Ramos (cell line): ENCODE data around the gene YBX2.
"Not testable (repeated sequence)": the region's sequence is repeated elsewhere in the genome, so short reads cannot be mapped to it uniquely, and the experiment has no call there.

Experiments
- in situ Hi-C: fragments of 300-500 bp; cut with MboI; formaldehyde crosslinking; loops from one replicate; pipeline ENCODE4 v1.14.3; 2022; ENCODE audit warnings: low sequenced_read_pairs; ENCODE audit not compliant: unreplicated experiment

Gene YBX2

DNA sequence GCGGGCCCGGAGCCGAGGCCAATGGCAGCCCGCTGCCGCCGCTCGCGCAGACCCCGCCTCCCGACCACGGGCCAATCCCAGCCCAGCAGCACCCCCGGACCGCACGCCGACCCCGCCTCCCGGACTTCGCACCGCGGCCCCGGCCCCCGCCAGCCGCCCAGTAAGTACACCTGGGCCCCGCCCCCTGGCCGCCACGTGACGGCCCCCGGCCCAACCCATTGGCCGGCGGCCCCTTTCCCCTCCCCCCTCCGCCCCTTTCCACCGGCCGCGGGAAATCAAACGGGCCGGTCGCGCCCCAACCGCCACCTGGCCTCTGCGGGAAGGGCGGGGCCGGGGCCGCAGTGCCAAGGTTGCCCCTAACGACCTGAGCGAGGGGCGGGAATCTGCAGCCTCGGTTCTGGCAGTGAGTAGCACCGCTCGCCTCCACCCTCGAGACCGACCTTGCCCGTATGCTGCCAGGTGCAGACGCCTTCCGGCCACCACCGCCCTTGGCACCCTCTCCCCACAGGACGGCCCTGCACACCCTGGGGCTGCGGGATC lies at the start of gene YBX2:
YBX2 (minus strand) TSS at position 26 of the 540 bp plus-strand sequence. CDS start 139 bp downstream, outside the sequence.
- in situ Hi-C loops: no loop called here

DNA sequence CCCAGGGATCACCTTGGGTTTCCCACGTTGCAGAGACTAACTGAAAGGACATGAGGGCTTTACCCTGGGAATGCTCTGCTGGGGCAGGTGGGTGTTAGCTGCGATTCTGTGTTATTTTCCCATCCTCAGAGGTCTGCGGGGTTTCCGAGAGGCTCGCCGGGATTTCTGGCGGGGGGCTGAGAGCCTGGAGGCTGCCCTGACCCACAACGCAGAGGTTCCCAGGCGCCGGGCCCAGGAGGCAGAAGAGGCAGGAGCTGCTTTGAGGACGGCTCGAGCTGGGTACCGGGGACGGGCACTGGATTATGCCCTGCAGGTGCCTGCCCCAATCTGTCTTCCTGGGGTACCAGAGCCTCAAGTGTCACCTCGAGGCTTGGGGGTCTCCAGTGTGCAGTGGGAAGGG lies 48.8 kb upstream of the YBX2 start:
- in situ Hi-C loops: loop anchor here (10.0 kb wide), 1 partner anchor 68 kb away; no protein-coding TSS in a partner anchor

DNA sequence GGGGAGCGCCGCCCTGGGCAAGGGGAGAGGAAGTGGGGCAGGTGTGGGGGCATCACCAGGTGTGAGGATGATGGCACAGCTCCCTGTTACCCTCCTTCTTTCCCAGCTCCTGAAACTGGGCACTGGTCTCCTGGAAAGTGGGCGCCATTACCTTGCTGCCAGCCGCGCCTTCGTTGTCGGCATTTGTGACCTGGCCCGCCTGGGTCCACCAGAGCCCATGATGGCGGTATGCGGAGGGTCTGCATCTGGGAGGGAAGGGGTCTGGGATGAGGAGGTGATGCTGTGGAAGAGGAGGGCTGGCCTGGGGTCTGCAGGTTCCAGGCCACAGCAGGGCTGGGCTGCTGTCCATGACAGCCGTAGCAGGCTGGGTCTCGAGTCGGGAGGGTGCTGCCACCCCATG lies 47.4 kb upstream of the YBX2 start:
- in situ Hi-C loops: loop anchor here (10.0 kb wide), 1 partner anchor 67 kb away; no protein-coding TSS in a partner anchor

DNA sequence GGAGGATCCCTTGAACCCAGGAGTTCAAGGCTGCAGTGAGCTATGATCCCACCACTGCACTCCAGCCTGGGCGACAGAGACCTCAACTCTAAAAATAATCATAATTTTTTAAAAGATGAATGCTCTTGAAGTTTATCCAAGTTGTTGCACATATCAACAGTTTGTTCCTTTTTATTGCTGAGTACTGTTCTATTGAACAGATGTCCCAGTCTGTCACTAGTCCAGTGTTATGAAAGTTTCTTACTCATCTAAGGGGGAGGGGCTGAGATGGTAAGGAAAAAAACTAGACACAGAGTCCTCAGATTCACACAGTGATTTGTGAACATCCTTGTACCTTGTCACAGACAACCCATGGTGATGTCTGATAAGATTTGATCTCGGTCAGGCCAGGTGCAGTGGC lies 45.7 kb upstream of the YBX2 start:
- in situ Hi-C loops: loop anchor here (10.0 kb wide), 1 partner anchor 65 kb away; no protein-coding TSS in a partner anchor

DNA sequence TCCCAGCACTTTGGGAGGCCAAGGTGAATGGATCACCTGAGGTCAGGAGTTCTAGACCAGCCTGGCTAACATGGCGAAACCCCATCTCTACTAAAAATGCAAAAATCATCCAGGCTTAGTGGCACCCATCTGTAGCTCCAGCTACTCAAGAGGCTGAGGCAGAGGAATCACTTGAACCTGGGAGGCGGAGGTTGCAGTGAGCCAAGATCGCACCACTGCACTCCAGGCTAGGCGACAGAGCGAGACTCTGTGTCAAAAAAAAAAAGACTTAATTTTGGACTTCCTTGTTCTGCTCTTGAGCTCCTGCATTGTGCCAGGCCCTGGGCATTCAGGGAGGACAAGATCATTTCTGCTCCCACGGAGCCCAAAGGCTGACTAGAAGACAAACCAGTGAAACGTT lies 43.2 kb upstream of the YBX2 start:
- in situ Hi-C loops: not testable (repeated sequence)

DNA sequence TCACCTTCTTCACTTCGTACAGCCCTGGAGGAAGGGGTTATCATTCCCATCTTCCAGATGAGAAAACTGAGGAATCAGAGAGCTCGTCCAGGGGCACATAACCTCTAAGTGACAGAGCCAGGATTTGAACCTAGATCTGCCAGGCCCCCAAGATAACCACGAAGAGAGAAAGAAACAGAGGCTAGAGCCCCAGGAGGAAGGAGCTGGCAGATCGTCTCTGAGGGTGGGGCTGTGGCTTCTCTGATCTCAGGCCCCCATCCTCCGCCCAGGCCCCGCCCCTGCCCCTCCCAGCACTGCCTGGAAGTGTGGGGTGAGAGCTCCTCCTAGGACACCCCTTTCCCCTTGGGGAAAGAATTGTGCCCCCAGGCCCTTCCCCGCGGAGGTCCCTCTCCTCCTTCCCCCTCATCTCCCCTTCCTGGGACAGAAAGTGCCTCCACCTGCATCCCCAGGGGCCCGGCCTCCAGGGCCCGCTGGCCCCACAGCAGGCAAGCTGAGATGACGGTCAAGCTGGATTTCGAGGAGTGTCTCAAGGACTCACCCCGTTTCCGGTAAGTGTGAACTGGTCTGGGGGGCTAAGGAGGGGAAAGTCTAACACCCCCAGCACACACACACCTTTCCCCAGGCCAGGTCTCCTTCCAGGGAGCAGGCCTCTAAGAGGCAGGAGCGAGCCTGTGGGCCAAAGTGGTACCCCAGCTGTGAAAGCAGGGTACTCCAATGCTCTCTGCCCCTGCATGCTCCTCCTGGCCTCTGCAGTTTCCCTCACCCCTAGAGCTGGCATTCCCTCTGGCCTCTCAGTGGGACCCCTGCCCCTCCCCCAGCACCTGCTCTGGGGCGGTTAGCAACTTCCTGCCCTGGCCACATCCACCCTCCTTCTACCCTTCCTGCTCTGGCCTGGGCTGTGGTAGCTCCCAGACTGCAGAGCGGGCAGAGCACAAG lies 42.1 kb upstream of the YBX2 start, which contains the start of gene ACAP1:
ACAP1 (plus strand) TSS at position 290 of the 936 bp plus-strand sequence; CDS start at position 496, 206 bp downstream.
- in situ Hi-C loops: no loop called here

DNA sequence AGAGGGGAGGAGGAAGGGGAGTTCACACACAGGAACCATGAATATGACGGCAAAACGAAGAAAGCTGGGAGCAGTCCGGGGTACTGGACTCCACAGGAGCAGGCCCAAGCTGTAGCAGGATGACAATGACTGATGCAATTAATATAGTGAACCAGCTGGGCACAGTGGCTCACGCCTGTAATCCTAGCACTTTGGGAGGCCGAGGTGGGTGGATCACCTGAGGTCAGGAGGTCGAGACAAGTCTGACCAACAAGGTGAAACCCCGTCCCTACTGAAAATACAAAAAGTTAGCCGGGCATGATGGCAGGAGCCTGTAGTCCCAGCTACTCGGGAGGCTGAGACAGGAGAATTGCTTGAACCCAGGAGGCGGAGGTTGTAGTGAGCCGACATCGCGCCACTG lies 41.3 kb upstream of the YBX2 start:
- in situ Hi-C loops: not testable (repeated sequence)

DNA sequence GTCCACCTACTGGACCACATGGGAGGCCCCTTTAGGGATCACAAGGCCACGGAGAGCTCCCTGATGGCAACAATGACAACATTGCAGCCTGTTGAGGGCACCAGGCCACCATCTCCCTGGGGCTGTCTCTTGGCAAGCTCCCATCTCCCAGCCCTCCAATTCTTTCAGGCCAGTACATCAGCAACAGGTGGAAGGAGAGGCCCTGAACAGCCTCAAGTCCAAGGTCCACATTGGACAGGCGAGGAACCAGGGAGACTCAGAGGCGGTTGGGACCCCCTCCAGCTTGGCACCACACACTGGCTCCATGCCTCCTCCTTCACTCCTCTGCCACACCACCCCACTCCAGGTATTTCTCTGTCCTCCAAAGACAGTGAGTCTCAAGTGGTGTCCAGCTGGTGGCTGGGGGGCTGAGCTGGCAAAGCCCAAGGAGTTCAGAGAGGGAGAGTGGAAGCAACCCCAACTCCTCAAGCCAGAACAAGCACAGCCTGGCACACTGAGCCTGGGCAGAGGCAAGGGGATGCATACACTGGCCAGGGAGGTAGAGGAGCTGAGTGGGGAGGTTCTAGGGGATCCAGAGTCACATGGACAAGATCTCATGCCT lies 40.6 kb upstream of the YBX2 start:
- in situ Hi-C loops: no loop called here

DNA sequence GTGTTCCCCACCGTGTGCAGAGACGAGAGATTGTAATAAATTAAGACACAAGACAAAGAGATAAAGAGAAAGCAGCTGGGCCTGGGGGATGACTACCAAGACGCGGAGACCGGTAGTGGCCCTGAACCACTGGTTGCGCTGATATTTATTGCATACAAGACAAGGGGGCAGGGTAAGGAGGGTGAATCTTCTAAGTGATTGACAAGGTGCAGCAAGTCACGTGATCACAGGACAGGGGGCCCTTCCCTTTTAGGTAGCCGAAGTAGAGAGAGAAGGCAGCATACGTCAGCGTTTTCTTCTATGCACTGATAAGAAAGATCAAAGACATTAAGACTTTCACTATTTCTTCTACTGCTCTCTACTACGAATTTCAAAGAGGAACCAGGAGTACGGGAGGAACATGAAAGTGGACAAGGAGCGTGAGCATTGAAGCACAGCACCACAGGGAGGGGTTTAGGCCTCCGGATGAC lies 38.2 kb upstream of the YBX2 start:
- in situ Hi-C loops: not testable (repeated sequence)

DNA sequence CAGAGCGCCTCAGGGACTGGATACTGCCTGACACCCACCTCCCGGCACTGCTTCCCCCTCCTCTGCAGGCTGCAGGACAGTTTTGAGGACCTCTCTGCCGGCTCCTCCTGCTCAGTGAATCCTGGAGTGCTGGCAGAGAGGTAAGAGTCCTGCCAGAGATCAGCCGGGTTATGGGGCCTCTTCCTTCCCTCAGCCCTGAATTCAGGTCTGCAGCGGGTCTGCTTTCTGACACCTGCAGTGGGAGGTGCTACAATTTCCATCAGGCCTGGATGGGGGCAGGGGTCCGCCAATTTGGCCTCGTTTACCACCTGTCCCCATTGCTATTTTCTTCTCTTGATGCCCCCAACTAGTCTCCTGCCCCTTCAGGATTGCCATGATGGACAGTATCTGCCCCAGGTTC lies 37.7 kb upstream of the YBX2 start:
- in situ Hi-C loops: no loop called here

DNA sequence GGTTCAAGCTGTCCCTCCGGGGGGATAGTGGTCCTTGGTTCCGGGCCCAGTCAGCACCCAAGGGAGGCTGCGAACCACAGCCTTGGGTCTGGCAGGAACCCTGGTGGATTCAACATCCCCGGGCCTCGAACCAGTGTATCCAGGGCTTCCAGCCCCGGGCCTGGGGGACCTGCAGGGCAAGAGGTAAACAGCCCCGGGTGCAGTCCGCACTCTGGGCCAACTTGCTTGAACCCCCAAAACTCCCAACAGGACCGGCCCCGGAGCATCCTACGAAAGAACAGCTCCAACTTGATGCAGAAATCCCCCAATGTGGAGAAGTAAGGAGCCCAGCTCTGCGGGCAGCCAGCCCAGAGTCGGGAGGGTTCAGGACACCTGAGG lies 36.2 kb upstream of the YBX2 start:
- in situ Hi-C loops: no loop called here

DNA sequence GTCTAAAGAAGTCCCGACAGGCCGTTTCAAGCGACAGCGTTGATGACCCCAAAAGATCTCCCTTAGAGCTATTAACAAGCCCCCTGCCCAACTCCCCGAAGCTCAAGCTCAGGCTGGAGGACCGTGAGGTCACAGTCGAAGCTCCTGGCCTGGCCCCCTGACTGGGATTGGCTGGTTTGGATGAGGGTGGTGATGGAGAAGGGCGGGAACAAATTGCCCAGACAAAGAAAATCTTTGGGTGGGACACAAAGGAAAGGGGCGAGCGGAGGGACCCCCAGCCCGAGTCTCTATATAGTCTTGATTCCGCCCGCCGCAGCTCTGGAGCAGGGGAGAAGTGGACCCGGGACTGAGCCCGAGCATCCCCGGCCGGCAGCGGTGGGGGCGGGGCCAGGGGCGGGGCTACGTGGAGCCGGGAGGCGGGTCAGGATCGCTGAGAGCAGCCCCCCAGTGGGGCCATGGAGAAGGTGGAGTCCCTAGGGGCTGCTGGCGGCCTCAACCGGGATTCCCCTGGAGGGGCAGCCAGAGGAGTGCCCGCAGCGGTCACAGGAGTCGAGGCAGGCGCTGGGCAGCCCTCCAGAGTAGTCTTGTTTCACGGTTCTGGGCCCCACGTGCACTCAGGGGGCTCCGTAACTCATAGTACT lies 35.7 kb upstream of the YBX2 start:
- in situ Hi-C loops: no loop called here

DNA sequence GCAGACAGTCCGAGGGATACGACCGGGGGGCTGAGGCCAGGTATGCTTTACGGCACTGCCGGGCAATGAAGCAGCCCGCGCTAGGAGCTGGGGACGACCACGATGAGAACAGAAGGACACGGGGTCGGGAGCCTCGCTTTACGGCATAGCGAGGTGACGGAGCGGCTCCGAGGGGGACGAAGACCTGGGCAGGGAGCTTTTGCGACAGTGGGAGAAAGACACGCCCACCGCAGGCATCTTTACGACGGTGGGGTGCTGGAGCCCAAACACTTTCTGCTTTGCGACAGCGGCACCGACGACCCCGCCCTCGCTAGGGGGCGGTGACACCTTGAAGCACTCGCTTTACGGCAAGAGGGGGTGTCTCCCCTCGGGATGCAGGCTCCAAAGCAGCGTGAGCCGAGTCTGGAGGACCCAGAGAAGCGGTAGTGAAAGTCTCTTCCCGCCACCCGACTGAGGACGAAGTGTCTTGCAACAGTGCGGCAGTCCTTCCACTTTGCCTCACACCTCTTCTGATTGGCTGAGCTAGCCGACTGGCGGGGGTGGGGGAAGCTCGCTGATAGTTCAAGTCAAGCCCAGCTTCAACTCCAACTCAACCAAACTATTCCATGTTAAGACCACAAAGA lies 35.0 kb upstream of the YBX2 start:
- in situ Hi-C loops: no loop called here

DNA sequence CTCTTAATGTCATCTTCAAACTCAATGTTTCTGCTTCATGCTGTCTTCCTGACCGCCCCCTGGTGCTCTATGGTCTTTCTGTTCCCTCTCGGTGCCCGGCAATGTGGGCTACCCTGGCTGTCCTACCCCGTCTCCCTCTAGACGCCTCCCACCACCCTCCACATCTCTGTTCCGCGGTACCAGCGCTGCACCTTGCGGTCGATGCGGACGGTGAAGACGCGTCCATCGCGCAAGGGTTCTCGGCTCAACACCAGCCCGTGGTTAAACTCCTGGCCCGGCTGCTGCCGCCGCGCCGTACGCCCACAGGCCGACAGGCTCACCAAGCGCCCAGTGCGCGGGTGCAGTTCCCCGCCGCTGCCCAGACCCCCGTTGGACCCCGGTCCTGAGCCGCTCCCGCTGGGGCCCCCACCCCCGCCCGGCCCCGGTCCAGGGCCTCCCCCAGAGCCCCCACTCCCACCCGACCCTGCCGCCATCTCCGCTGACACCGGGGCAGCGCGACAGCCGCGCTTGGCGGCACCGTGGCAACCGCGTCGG lies 34.5 kb upstream of the YBX2 start, which contains the start of gene NEURL4:
NEURL4 (minus strand) TSS at position 496 of the 534 bp plus-strand sequence; CDS start at position 473, 23 bp downstream.
- in situ Hi-C loops: no loop called here

DNA sequence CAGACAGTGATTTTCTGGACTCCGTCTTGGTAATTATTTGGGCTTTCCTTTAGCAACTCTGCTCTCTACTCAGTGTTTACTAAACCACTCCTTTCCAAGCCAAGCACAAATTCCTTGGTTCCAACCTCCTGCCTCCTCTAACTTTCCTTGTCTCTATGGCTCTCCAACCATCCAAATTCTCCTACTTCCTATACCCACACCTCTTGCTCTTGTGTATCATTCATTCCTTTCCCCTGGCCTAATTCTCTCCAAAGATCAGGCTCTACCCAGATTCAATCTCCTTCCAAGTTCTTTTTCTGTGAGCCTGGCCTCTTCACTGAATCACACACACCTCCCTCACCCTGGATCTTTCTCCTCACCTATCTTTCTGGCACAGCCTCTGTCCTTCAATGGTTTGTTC lies 33.6 kb upstream of the YBX2 start:
- in situ Hi-C loops: no loop called here

DNA sequence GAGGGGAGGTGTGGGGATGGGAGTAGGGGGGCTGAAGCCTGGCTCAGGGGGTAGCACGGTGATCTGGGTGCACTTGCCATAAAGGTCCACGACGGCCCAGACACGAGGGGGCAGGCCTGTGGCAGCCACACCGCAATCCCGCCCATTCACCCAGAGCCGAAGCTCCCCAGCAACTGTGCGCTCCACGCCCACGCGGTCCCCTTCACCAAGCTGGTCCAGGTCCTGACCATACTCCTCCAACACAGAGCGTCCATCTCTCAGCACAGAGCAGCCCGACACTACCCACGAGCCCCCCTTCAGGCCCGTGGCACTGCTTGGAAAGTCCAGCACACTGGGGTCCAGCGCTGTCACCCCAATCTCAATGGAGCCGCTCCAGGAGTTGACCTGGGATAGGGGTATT lies 33.1 kb upstream of the YBX2 start:
- in situ Hi-C loops: no loop called here

DNA sequence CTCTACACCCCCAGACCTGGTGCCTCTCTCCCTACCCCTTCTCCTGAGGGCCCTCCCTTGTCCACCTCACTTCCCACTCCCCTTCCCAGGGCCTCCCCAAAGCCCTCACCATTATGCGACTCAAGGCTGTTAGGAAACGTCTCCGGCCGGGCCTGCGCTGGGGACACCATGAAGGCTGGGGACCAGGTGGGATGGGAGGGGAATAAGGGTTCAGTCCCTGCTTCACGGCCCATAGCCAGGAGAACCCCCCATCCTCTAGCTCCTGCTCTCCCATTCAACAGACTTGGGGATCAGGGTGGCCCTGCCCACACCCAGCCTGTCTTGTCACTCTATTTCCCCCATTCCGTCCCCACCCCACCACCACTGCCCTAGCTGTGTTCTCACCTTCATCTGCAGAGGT lies 32.6 kb upstream of the YBX2 start:
- in situ Hi-C loops: no loop called here

DNA sequence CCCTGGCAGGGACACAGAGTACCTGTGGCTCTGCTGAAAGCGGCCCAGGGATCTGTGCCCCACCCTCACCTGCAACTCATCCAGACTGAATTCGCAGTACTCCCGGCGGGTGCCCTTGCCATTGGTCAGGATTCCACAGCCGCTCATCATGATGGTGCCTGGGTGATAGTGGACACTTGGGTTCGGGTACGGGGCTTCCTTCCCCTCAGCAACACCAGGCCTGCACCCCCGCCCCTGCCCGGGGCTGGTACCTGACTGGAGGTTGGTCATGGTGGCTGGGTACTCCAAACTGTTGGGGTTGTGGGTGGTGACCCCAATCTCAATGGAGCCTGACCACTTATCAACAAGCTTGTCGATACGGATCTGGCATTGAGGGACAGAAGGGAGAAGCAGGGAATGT lies 31.7 kb upstream of the YBX2 start:
- in situ Hi-C loops: no loop called here

DNA sequence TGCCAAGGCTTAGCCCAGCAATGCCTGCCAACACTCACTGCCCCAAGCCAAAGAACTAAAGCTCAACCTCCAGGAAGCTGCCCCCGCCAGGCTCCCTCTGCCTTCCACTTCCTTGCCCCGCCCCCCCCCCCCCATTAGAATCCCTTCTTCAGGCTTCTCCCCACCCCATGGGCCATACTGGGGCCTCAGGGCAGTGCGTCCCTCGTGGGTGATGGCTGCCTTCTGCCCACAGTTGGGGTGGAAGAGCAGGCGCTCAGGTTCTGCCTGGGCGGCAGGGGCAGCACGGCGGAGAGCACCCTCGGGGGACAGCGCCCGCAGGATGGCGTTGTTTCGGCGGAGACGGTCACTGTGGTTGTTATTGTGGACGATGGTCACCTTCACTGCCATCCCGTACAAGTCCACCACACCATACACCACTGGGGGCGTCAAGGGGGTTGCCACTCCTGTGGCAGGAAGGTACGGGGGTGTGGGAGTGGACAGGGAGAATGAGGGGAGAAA lies 30.6 kb upstream of the YBX2 start:
- in situ Hi-C loops: no loop called here

DNA sequence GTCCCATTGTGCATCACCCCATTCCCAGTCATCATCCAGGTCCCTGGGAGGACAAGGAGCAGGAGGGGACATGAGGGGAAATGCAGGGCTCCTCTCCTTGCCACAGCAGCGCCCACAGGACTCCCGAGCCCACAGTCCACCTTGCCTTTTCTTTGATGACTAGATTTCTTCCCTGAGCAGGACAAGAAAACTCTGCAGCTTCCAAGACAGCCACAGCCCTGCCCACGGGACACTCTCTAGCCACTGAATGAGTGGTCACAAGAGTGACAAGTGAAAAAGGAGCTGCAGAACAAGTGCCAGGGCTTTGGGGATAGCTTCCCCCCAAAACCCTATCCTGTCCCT lies 30.0 kb upstream of the YBX2 start:
- in situ Hi-C loops: no loop called here
